ENCODE results near the gene PROSER3.

DNA sequence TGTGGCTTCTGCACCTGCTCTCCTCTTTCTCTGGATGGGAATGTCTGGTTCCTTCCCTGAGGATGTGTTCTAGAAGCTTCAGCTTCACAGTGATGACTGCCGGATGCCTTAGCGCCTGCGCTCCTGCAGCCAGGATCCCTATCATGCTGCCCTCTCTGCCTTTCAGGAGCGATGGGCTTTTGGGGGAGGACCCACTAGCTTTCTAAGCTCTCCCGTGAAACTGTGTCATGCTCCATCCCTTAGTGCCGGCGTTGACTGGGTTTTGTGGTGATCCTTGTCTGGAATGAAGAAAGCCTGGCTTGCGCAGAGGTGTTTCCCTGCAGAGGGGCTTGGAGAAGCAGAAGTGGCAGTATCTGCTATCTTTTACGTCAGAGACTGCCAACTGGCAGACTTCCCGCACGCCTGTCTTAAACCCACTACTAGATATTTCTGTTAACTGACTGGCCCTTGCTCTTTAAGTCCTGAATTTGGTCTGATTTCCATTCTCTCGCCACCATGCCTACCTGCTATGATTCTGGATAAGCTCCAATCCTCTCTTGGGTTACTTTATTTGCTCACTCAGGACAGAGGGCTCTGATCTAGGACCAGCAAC, 44.0 kb upstream of the PROSER3 start:
- TF ChIP-seq, protein P1, sequence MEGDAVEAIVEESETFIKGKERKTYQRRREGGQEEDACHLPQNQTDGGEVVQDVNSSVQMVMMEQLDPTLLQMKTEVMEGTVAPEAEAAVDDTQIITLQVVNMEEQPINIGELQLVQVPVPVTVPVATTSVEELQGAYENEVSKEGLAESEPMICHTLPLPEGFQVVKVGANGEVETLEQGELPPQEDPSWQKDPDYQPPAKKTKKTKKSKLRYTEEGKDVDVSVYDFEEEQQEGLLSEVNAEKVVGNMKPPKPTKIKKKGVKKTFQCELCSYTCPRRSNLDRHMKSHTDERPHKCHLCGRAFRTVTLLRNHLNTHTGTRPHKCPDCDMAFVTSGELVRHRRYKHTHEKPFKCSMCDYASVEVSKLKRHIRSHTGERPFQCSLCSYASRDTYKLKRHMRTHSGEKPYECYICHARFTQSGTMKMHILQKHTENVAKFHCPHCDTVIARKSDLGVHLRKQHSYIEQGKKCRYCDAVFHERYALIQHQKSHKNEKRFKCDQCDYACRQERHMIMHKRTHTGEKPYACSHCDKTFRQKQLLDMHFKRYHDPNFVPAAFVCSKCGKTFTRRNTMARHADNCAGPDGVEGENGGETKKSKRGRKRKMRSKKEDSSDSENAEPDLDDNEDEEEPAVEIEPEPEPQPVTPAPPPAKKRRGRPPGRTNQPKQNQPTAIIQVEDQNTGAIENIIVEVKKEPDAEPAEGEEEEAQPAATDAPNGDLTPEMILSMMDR (IDR thresholded peaks at IDR 0.05; ENCODE audit: extremely low read depth in 1 of 2, insufficient read depth in 1 of 2, low read depth in 1 of 2, low read length in 2 of 2): no peak
- TF ChIP-seq FOS (IDR thresholded peaks at IDR 0.05; ENCODE audit: borderline replicate concordance, insufficient read depth, low read length): no peak
- TF ChIP-seq POLR2AphosphoS5 (IDR thresholded peaks at IDR 0.05; ENCODE audit: insufficient read depth, low read depth, low read length): no peak
- TF ChIP-seq MYC (IDR thresholded peaks at IDR 0.05; ENCODE audit: low read depth, low read length): no peak
- TF ChIP-seq EZH2 (IDR thresholded peaks at IDR 0.05; ENCODE audit: borderline replicate concordance, low read depth, low read length, severe bottlenecking): no peak
- TF ChIP-seq POLR2A (IDR thresholded peaks at IDR 0.05; ENCODE audit: low read depth, low read length): no peak
